CD14-positive monocyte (primary cell): Measurements from ENCODE around the gene RNF34. TPM values are rescaled to one million over a fixed set of nuclear protein-coding genes. Genes with fewer than 3 reads are reported as not detected.

Source experiments
- DNase-seq, 3 donors: peaks; one replicate each; pipeline ENCODE4 v3.0.0-alpha.2; 2011 to 2022
- H2AFZ ChIP-seq: 2 replicates; pipeline ENCODE4 v1.6.0; 2012; ENCODE audit warnings: mild to moderate bottlenecking, low read depth, low read length, inconsistent platforms; ENCODE audit not compliant: insufficient read depth, poor library complexity, severe bottlenecking
- H3K27ac ChIP-seq, 2 donors: 1 replicate in 1 of 2; 2 replicates in 1 of 2; pipeline ENCODE4 v1.5.1; 2012 to 2013; ENCODE audit warnings: low read length in 2 of 2, control low read depth in 1 of 2, inconsistent platforms in 1 of 2, low read depth in 1 of 2, mild to moderate bottlenecking in 1 of 2
- H3K27me3 ChIP-seq, 2 donors: one replicate each; pipeline versions ENCODE4 v1.6.0 to v1.6.1; 2011 to 2013; ENCODE audit warnings: low read length in 2 of 2; ENCODE audit not compliant: control insufficient read depth in 2 of 2, insufficient read depth in 2 of 2
- H3K36me3 ChIP-seq, 2 donors: replicated peaks in 1 of 2; 1 replicate in 1 of 2; 2 replicates in 1 of 2; pipeline versions ENCODE4 v1.5.1 to v1.6.1; 2012 to 2013; ENCODE audit warnings: low read length in 2 of 2, control low read depth in 1 of 2, inconsistent platforms in 1 of 2, mild to moderate bottlenecking in 1 of 2; ENCODE audit not compliant: insufficient read depth in 2 of 2, control insufficient read depth in 1 of 2
- H3K4me1 ChIP-seq, 2 donors: 1 replicate in 1 of 2; 2 replicates in 1 of 2; pipeline versions ENCODE4 v1.5.1 to v1.6.1; 2012 to 2013; ENCODE audit warnings: low read length in 2 of 2, control low read depth in 1 of 2, inconsistent platforms in 1 of 2, mild to moderate bottlenecking in 1 of 2, moderate library complexity in 1 of 2; ENCODE audit not compliant: insufficient read depth in 2 of 2, control insufficient read depth in 1 of 2
- H3K4me2 ChIP-seq: replicated peaks from 2 replicates; pipeline ENCODE3; 2012; ENCODE audit warnings: low read length, moderate library complexity, mild to moderate bottlenecking; ENCODE audit not compliant: poor library complexity, severe bottlenecking; ENCODE audit errors: extremely low read depth
- H3K4me3 ChIP-seq, 3 experiments: fragments of 200-600 bp in 1 of 3; sonication (generic) in 1 of 3; replicated peaks in 1 of 3; 1 replicate in 2 of 3; 2 replicates in 1 of 3; pipeline ENCODE4 v1.5.1; 2011 to 2013; ENCODE audit warnings: low read length in 3 of 3, mild to moderate bottlenecking in 3 of 3, control low read depth in 2 of 3, low read depth in 2 of 3, inconsistent platforms in 1 of 3, moderate library complexity in 1 of 3
- H3K79me2 ChIP-seq: 2 replicates; pipeline ENCODE4 v1.6.0; 2012; ENCODE audit warnings: mild to moderate bottlenecking, control low read depth, inconsistent platforms, low read length, moderate library complexity; ENCODE audit not compliant: insufficient read depth
- H3K9ac ChIP-seq: 2 replicates; pipeline ENCODE4 v1.6.0; 2017; ENCODE audit warnings: low read length, mild to moderate bottlenecking; ENCODE audit not compliant: insufficient read depth, poor library complexity, severe bottlenecking
- H3K9me3 ChIP-seq, 2 donors: replicated peaks in 1 of 2; 1 replicate in 1 of 2; 2 replicates in 1 of 2; pipeline versions ENCODE4 v1.5.1 to v1.6.1; 2012 to 2013; ENCODE audit warnings: low read length in 2 of 2, control low read depth in 1 of 2; ENCODE audit not compliant: control insufficient read depth in 1 of 2, insufficient read depth in 1 of 2
- H4K20me1 ChIP-seq: 2 replicates; pipeline ENCODE4 v1.6.0; 2012; ENCODE audit warnings: mild to moderate bottlenecking, low read length, control low read depth, moderate library complexity; ENCODE audit not compliant: insufficient read depth
- H3K27ac Mint-ChIP-seq, 7 donors: one replicate each; pipeline ENCODE4 v1.8.0; 2020; ENCODE audit warnings: mild to moderate bottlenecking in 7 of 7, mixed read lengths in 7 of 7, moderate library complexity in 6 of 7, inconsistent platforms in 2 of 7
- H3K27me3 Mint-ChIP-seq, 3 donors: one replicate each; pipeline ENCODE4 v1.8.0; 2021 to 2022; ENCODE audit warnings: low read depth in 3 of 3, mild to moderate bottlenecking in 3 of 3, mixed read lengths in 3 of 3, moderate library complexity in 3 of 3, inconsistent platforms in 1 of 3
- H3K36me3 Mint-ChIP-seq, 2 donors: one replicate each; pipeline ENCODE4 v1.8.0; 2020; ENCODE audit warnings: mixed read lengths in 2 of 2, inconsistent platforms in 1 of 2, mild to moderate bottlenecking in 1 of 2
- H3K4me1 Mint-ChIP-seq: one replicate; pipeline ENCODE4 v1.8.0; 2020; ENCODE audit warnings: mild to moderate bottlenecking, mixed read lengths
- H3K4me3 Mint-ChIP-seq, 2 donors: one replicate each; pipeline ENCODE4 v1.8.0; 2020; ENCODE audit warnings: mild to moderate bottlenecking in 2 of 2, mixed read lengths in 2 of 2, moderate library complexity in 1 of 2
- H3K9me3 Mint-ChIP-seq, 7 donors: one replicate each; pipeline ENCODE4 v1.8.0; 2020 to 2022; ENCODE audit warnings: mixed read lengths in 7 of 7, mild to moderate bottlenecking in 6 of 7, moderate library complexity in 6 of 7, inconsistent platforms in 2 of 7
- CTCF ChIP-seq: fragments of 200-600 bp; IDR thresholded peaks from one replicate; pipeline ENCODE4 v1.8.0; 2022; ENCODE audit warnings: antibody characterized with exemption, mild to moderate bottlenecking
- WGBS: methylation state at CpG from one replicate; pipeline ENCODE4 v1.1.5; 2013; ENCODE audit warnings: missing lambda C conversion rate; ENCODE audit not compliant: insufficient coverage; 5-methylcytosine and 5-hydroxymethylcytosine counted together
- intact Hi-C, 2 donors: fragments of 100-400 bp; cut with micrococcal nuclease; formaldehyde crosslinking; loops; one replicate each; pipeline versions ENCODE4 v1.15.0 to v1.15.1; 2023
- polyA plus RNA-seq, 3 donors: library from polyadenylated mRNA; depleted of rRNA in 1 of 3; unstranded in 2 of 3; stranded (reverse) in 1 of 3; fragments of 300-500 nt in 2 of 3; fragments of >200 nt in 1 of 3; fragmentation: Illumina TruSeq in 2 of 3; gene quantifications; 1 replicate in 2 of 3; 2 replicates in 1 of 3; pipeline ENCODE4 v1.2.3, GENCODE V29; 2012 to 2021

RNF34 gene
- polyA plus RNA-seq, 3 donors: 15.5 to 23.8 (median 19.2) TPM

GRCh38 chr12:121388421-121388981 is 11.4 kb upstream of the RNF34 start:
- Mint-ChIP-seq H3K4me1 (peaks cover 23% of the 10 kb centered on the region), H3K27me3 (peaks cover 0 to 3% (median 1%) of the 10 kb centered on the region in 3 donors), H3K9me3 (peaks cover 0 to 3% (median 0%) of the 10 kb centered on the region in 7 donors), H3K27ac (peak overlapping the region; percentile 12 to 87 (median 78)), H3K36me3 (no peaks in the 10 kb centered on the region), H3K4me3 (peak overlapping the region in 1 of 2 donors; percentile 4)
- Histone ChIP-seq H3K4me2 (no peak overlapping the region), H3K4me1 (peaks cover 19 to 24% of the 10 kb centered on the region in 2 donors), H2AFZ (peak overlapping the region; percentile 32), H3K27ac (peak overlapping the region; percentile 5 to 47), H3K9me3 (no peaks in the 10 kb centered on the region), H3K27me3 (no peaks in the 10 kb centered on the region), H4K20me1 (no peaks in the 10 kb centered on the region), H3K9ac (no peak overlapping the region), H3K4me3 (no peak overlapping the region), H3K79me2 (no peaks in the 10 kb centered on the region), H3K36me3 (no peaks in the 10 kb centered on the region)
- TF ChIP-seq CTCF: no peak
- DNase-seq: peak; percentile 51 to 70 (median 57)
- WGBS: 0% methylated on average over 2 of the region's 5 CpGs
- intact Hi-C loops: no loop called here

- TF ChIP-seq CTCF: no peak
- Histone ChIP-seq H3K9me3 (no peaks in the 10 kb centered on the region), H3K27me3 (no peaks in the 10 kb centered on the region), H3K36me3 (no peaks in the 10 kb centered on the region), H2AFZ (no peak overlapping the region), H3K27ac (no peak overlapping the region), H3K79me2 (no peaks in the 10 kb centered on the region), H4K20me1 (no peaks in the 10 kb centered on the region), H3K4me2 (no peak overlapping the region), H3K4me1 (peaks cover 19 to 24% of the 10 kb centered on the region in 2 donors), H3K9ac (no peak overlapping the region), H3K4me3 (no peak overlapping the region)
- intact Hi-C loops: loop anchor here in 1 of 2 donors (10.0 kb wide), 2 partner anchors 46 to 74 kb away; no protein-coding TSS in a partner anchor
- DNase-seq: no peak
- H3K27ac Mint-ChIP-seq: no peak overlapping the region
- no CpG with 5 or more reads among the region's 2 CpGs for WGBS
- peaks cover 0 to 3% (median 0%) of the 10 kb centered on the region in 7 donors for H3K9me3 Mint-ChIP-seq
- no peak overlapping the region for H3K4me3 Mint-ChIP-seq
- H3K27me3 Mint-ChIP-seq: peaks cover 0 to 1% (median under 1%) of the 10 kb centered on the region in 3 donors
- peaks cover 23% of the 10 kb centered on the region for H3K4me1 Mint-ChIP-seq
- H3K36me3 Mint-ChIP-seq: no peaks in the 10 kb centered on the region
Measured at GRCh38 chr12:121390856-121391255, 9.1 kb upstream of the RNF34 start.
